ENCODE measurements around the gene WDR44. TPM values are rescaled to one million over a fixed set of nuclear protein-coding genes. Genes with fewer than 3 reads are reported as not detected.

WDR44 gene
- total and polyA plus RNA-seq, 10 of the 15 experiments (the other 5 are each of a cell fraction or from before 2014, with no cell fraction given), result 3.4 to 14.0 (median 11.6) TPM

DNA sequence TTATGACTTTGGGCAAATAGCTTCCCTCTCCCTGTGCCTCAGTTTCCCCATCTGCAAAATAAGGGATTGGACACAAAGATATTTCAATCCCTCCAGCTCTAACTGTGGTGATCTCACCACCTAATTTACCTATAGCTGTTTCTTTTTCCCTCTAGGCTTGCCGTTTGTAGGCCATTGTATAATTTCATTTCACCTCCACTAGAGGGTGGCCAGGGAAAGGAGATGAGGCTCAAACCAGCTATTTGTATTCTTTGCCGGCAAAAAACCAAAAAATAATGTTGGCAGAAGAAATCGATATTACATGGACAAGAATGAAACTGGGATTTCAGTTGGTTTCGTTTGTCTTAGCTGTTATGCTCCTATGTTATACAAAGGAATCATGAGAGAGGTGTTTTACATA lies 113.6 kb downstream of the WDR44 start:
- RAD21 ChIA-PET (ENCODE audit: unreplicated experiment), result interaction anchor here (0.5 to 3.1 kb wide), 10 partner anchors 38 to 612 kb away, joined by 3 to 69 read pairs (median 4); no protein-coding TSS in a partner anchor
- ATAC-seq (peak; percentile 81), FAIRE-seq (no peak), DNase-seq (ENCODE audit: low read depth, low spot score) (peak; percentile 2)
- BruUV-seq (replicated peaks), result no TSS peak
- H3K9me3 ChIP-seq (replicated peaks; ENCODE audit: control insufficient read depth, insufficient read depth, low read length), result no peaks in the 10 kb centered on the region
- TF ChIP-seq SMC3 (IDR thresholded peaks at IDR 0.05; ENCODE audit: borderline replicate concordance, low read length), result peak; percentile 60
- no peak for TF ChIP-seq REST (IDR thresholded peaks at IDR 0.05; ENCODE audit: low read depth, low read length)
- TF ChIP-seq HDAC6 (IDR thresholded peaks at IDR 0.05; ENCODE audit: unreplicated experiment), result no peak
- no peak for TF ChIP-seq LARP7 (IDR thresholded peaks at IDR 0.05)
- TF ChIP-seq YY1 (IDR thresholded peaks at IDR 0.05; ENCODE audit: low read depth, low read length), result 0 out of 2 replicates have a peak, but pooled peaks have one; percentile 41
- peak; percentile 43 to 60 (median 44); a peak in 4 of 6 replicates for TF ChIP-seq CTCF (IDR thresholded peaks at IDR 0.05 in 2 of 3, conservative IDR thresholded peaks at IDR 0.05 in 1 of 3; ENCODE audit: control insufficient read depth in 2 of 3, extremely low read depth in 1 of 3, insufficient read depth in 1 of 3, low read depth in 3 of 3, low read length in 3 of 3)
- TF ChIP-seq RAD21 (IDR thresholded peaks at IDR 0.05; ENCODE audit: insufficient read depth, low read depth, low read length), result peak; percentile 80
- H4K20me1 ChIP-seq (ENCODE audit: control insufficient read depth, insufficient read depth), result no peaks in the 10 kb centered on the region
- whole genome bisulfite sequencing (ENCODE audit: insufficient coverage, insufficient replicate concordance, low lambda C conversion rate, missing lambda C conversion rate), result 8% methylated on average over 4 of the region's 4 CpGs
- no peaks in the 10 kb centered on the region for H3K36me3 ChIP-seq (ENCODE audit: control insufficient read depth in 2 of 2, insufficient read depth in 2 of 2, low read length in 1 of 2)
- intact Hi-C loops (cut with micrococcal nuclease; ENCODE audit: unreplicated experiment), result loop anchor here (2.0 to 5.0 kb wide), 3 partner anchors 88 to 348 kb away; no protein-coding TSS in a partner anchor
- CTCF ChIA-PET, result interaction anchor here (0.7 to 5.6 kb wide), 21 partner anchors 12 to 348 kb away, joined by 3 to 109 read pairs (median 4); no protein-coding TSS in a partner anchor
- no peak overlapping the region for H3K4me3 ChIP-seq
- H3K27me3 ChIP-seq (replicated peaks in 1 of 2; ENCODE audit: control insufficient read depth in 2 of 2, insufficient read depth in 2 of 2, low read length in 1 of 2), result no peaks in the 10 kb centered on the region
- in situ Hi-C loops (cut with MboI), result no loop called here
- SMC1A ChIA-PET (ENCODE audit: uncharacterized antibody, unreplicated experiment), result interaction anchor here (0.7 to 4.9 kb wide), 11 partner anchors 11 to 349 kb away, joined by 3 to 76 read pairs (median 3); no protein-coding TSS in a partner anchor
- H3K79me2 ChIP-seq (ENCODE audit: control insufficient read depth, insufficient read depth, low read length), result no peaks in the 10 kb centered on the region
- POLR2A ChIA-PET, result no interaction called here
- no peak overlapping the region for H3K4me2 ChIP-seq (ENCODE audit: control insufficient read depth, insufficient read depth)
- H2AFZ ChIP-seq (ENCODE audit: control insufficient read depth, low read depth, low read length), result no peak overlapping the region
- no peak overlapping the region for H3K27ac ChIP-seq (ENCODE audit: control insufficient read depth, insufficient read depth)
- H3K9ac ChIP-seq (ENCODE audit: control insufficient read depth, insufficient read depth, low read length), result no peak overlapping the region
- no peaks in the 10 kb centered on the region for H3K4me1 ChIP-seq (ENCODE audit: control insufficient read depth, insufficient read depth, low read length)

All from GM12878 (cell line).